Esophagus squamous epithelium (tissue), 4 donors: ENCODE results near the gene NR2F6.

Experiments used
- POLR2A ChIP-seq, 4 donors: fragments of 450-650 bp; IDR thresholded peaks; one replicate each; pipeline ENCODE4 v1.6.1; 2017; ENCODE audit warnings: antibody characterized with exemption in 4 of 4, mild to moderate bottlenecking in 4 of 4, moderate library complexity in 3 of 4
- TF ChIP-seq, protein P1 (sequence below), 6 experiments: fragments of 450-650 bp in 4 of 6; fragments of 200-600 bp in 2 of 6; sonication (generic) in 2 of 6; IDR thresholded peaks; one replicate each; pipeline ENCODE4 v1.5.1; 2016 to 2019; ENCODE audit warnings: antibody characterized with exemption in 6 of 6, mild to moderate bottlenecking in 4 of 6, moderate library complexity in 4 of 6

GRCh38 chr19:17213334-17213733 lies 32.4 kb downstream of the NR2F6 start:
- TF ChIP-seq, protein P1, sequence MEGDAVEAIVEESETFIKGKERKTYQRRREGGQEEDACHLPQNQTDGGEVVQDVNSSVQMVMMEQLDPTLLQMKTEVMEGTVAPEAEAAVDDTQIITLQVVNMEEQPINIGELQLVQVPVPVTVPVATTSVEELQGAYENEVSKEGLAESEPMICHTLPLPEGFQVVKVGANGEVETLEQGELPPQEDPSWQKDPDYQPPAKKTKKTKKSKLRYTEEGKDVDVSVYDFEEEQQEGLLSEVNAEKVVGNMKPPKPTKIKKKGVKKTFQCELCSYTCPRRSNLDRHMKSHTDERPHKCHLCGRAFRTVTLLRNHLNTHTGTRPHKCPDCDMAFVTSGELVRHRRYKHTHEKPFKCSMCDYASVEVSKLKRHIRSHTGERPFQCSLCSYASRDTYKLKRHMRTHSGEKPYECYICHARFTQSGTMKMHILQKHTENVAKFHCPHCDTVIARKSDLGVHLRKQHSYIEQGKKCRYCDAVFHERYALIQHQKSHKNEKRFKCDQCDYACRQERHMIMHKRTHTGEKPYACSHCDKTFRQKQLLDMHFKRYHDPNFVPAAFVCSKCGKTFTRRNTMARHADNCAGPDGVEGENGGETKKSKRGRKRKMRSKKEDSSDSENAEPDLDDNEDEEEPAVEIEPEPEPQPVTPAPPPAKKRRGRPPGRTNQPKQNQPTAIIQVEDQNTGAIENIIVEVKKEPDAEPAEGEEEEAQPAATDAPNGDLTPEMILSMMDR (IDR thresholded peaks at IDR 0.05) = no peak
- TF ChIP-seq POLR2A (IDR thresholded peaks at IDR 0.05) = no peak
